Measurements from ENCODE around the gene HCFC1R1. TPM values are rescaled to one million over a fixed set of nuclear protein-coding genes. Genes with fewer than 3 reads are reported as not detected.

The HCFC1R1 gene
- total RNA-seq, 1 donor from 2014 or later: 43.2 TPM

GRCh38 chr16:3062553-3062952, 38.8 kb upstream of the HCFC1R1 start:
- H3K4me3 ChIP-seq: no peak overlapping the region
- no peaks in the 10 kb centered on the region for H3K36me3 ChIP-seq
- H3K27me3 ChIP-seq (ENCODE audit: low read depth): no peaks in the 10 kb centered on the region
- H3K4me1 ChIP-seq: peaks cover 45% of the 10 kb centered on the region
- no peaks in the 10 kb centered on the region for H3K9me3 ChIP-seq
- H3K27ac ChIP-seq: no peak overlapping the region
- DNase-seq (no peak), ATAC-seq (no peak)
- TF ChIP-seq, protein P1, sequence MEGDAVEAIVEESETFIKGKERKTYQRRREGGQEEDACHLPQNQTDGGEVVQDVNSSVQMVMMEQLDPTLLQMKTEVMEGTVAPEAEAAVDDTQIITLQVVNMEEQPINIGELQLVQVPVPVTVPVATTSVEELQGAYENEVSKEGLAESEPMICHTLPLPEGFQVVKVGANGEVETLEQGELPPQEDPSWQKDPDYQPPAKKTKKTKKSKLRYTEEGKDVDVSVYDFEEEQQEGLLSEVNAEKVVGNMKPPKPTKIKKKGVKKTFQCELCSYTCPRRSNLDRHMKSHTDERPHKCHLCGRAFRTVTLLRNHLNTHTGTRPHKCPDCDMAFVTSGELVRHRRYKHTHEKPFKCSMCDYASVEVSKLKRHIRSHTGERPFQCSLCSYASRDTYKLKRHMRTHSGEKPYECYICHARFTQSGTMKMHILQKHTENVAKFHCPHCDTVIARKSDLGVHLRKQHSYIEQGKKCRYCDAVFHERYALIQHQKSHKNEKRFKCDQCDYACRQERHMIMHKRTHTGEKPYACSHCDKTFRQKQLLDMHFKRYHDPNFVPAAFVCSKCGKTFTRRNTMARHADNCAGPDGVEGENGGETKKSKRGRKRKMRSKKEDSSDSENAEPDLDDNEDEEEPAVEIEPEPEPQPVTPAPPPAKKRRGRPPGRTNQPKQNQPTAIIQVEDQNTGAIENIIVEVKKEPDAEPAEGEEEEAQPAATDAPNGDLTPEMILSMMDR (IDR thresholded peaks at IDR 0.05): no peak
- intact Hi-C loops (cut with DNase I): no loop called here

GRCh38 chr16:3060339-3061127, 36.8 kb upstream of the HCFC1R1 start:
- intact Hi-C loops (cut with DNase I): no loop called here
- TF ChIP-seq, protein P1 (IDR thresholded peaks at IDR 0.05): no peak

DNA sequence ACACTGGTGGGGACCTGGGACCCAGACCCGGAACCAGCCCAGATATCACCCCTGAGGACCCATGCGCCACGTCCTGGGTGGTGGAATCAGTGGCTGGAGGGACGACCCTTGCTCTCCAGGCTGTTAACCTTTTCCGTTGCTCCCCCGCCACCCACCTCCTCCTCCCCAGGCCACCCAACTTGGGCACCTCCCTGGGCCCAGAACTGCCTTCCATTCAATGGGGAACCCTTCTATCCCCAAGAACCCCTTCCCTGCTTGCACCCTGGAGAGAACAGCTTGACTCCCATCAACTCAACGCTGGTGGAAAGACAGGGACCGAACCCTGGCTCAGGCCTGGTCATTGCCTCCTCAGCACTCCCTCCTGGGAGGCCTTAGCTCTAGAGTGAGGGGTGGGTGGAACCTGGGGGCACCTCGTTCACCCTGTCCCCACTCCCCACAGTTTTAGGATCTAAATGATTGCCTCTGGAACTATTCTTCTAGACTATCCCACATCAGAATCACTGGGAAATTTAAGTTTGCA, 36.0 kb upstream of the HCFC1R1 start:
- no peak for DNase-seq
- no peaks in the 10 kb centered on the region for H3K9me3 ChIP-seq
- intact Hi-C loops (cut with DNase I): no loop called here
- H3K27me3 ChIP-seq (ENCODE audit: low read depth): no peaks in the 10 kb centered on the region
- peak overlapping the region; percentile 91 for H3K4me3 ChIP-seq
- TF ChIP-seq, protein P1 (IDR thresholded peaks at IDR 0.05): no peak
- H3K36me3 ChIP-seq: no peaks in the 10 kb centered on the region
- peaks cover 33% of the 10 kb centered on the region for H3K4me1 ChIP-seq
- H3K27ac ChIP-seq: peak overlapping the region; percentile 86
- no peak for ATAC-seq

More at GRCh38 chr16:3060339-3061127, 36.8 kb upstream of the HCFC1R1 start:
- H3K27me3 ChIP-seq (ENCODE audit: low read depth): no peaks in the 10 kb centered on the region
- H3K9me3 ChIP-seq: no peaks in the 10 kb centered on the region
- peaks cover 41% of the 10 kb centered on the region for H3K4me1 ChIP-seq
- H3K27ac ChIP-seq: peak overlapping the region; percentile 86
- no peak overlapping the region for H3K4me3 ChIP-seq
- no peaks in the 10 kb centered on the region for H3K36me3 ChIP-seq
- DNase-seq: no peak
- no peak for ATAC-seq

DNA sequence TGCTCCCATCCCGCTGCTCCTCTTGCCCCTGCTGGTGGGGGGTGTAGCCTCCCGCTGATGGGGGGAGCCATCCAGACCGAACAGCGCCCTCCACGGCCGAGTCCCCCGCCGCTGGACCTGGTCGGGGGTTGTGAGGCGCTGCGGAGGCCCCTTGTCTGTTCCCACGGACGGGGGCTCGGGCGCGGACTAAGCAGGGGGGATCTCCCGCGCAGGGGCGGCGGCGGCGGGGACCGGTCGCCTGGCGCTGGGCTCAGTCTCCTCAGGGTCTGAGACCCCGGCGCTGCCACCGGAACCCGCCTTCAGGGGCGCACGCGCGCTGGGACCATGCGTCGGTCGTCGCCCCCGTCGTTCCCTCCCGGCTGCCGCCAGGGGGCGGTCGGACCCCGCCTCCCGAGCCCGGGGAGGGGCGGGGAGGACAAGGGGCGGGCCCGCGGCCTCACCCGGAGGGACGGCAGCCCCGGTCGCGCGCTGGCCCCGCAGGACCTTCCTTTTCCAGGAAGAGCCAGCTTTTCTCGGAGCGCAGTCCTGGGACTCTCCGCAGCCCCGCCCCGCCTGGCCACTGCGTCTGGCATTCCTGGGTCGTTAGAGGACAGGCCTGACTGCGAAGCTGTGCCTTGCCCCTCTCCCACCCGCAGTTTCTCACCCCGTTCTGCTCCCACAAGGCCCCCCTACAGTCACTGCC, 35.4 kb upstream of the HCFC1R1 start:
- ATAC-seq (peak; percentile 96 to 97), DNase-seq (peak; percentile 92)
- H3K9me3 ChIP-seq: no peaks in the 10 kb centered on the region
- no peaks in the 10 kb centered on the region for H3K27me3 ChIP-seq (ENCODE audit: low read depth)
- H3K36me3 ChIP-seq: no peaks in the 10 kb centered on the region
- H3K4me3 ChIP-seq: peak overlapping the region; percentile 91
- H3K27ac ChIP-seq: peak overlapping the region; percentile 86
- H3K4me1 ChIP-seq: peaks cover 30% of the 10 kb centered on the region
- intact Hi-C loops (cut with DNase I): no loop called here
- TF ChIP-seq, protein P1 (IDR thresholded peaks at IDR 0.05): peak; percentile 87

GRCh38 chr16:3058139-3059030, 34.6 kb upstream of the HCFC1R1 start:
- Histone ChIP-seq H3K36me3 (no peaks in the 10 kb centered on the region), H3K4me3 (peak overlapping the region; percentile 91), H3K9me3 (no peaks in the 10 kb centered on the region), H3K27ac (peak overlapping the region; percentile 86), H3K27me3 (ENCODE audit: low read depth) (no peaks in the 10 kb centered on the region), H3K4me1 (peaks cover 30% of the 10 kb centered on the region)
- TF ChIP-seq, protein P1 (IDR thresholded peaks at IDR 0.05): no peak
- intact Hi-C loops (cut with DNase I): no loop called here
- DNase-seq (peak; percentile 77), ATAC-seq (peak; percentile 52 to 64)

All from lower lobe of right lung (tissue), 2 donors.